ENCODE measurements around the gene PDE2A. TPM values are rescaled to one million over a fixed set of nuclear protein-coding genes. Genes with fewer than 3 reads are reported as not detected.

Gene PDE2A
- total RNA-seq, 4 donors from 2014 or later = 40.6 to 68.8 (median 47.6) TPM

- WGBS = 37% methylated on average over 5 of the region's 9 CpGs
- H3K36me3 ChIP-seq = peaks cover 31 to 55% (median 46%) of the 10 kb centered on the region in 4 donors
- peaks cover 0 to 12% (median 0%) of the 10 kb centered on the region in 4 donors for H3K27me3 ChIP-seq
- peaks cover 26 to 58% (median 49%) of the 10 kb centered on the region in 4 donors for H3K4me1 ChIP-seq
- TF ChIP-seq POLR2AphosphoS5 (IDR thresholded peaks at IDR 0.05) (no peak), CTCF (IDR thresholded peaks at IDR 0.05) (peak; percentile 36 to 63 (median 56))
- DNase-seq (ENCODE audit: extremely low spot score) = peak; percentile 93
- H3K27ac ChIP-seq (replicated peaks in 1 of 4) = peak overlapping the region in 3 of 4 donors; percentile 65 to 78 (median 71)
- H3K9me3 ChIP-seq = no peaks in the 10 kb centered on the region
- intact Hi-C loops (cut with DNase I) = loop anchor here (5.0 kb wide), 1 partner anchor 212 kb away; no protein-coding TSS in a partner anchor
- no peak overlapping the region for H3K4me3 ChIP-seq
These were observed 10.2 kb upstream of the PDE2A start for GRCh38 chr11:72684236-72684912.

GRCh38 chr11:72683782-72684200 lies 9.6 kb upstream of the PDE2A start:
- intact Hi-C loops (cut with DNase I) = loop anchor here (5.0 kb wide), 1 partner anchor 211 kb away; no protein-coding TSS in a partner anchor
- DNase-seq (ENCODE audit: extremely low spot score) = peak; percentile 95
- WGBS = 57% methylated on average over 6 of the region's 7 CpGs
- peaks cover 25 to 49% (median 40%) of the 10 kb centered on the region in 4 donors for H3K36me3 ChIP-seq
- H3K4me1 ChIP-seq = peaks cover 26 to 58% (median 44%) of the 10 kb centered on the region in 4 donors
- H3K9me3 ChIP-seq = no peaks in the 10 kb centered on the region
- H3K27me3 ChIP-seq = peaks cover 0 to 18% (median 0%) of the 10 kb centered on the region in 4 donors
- no peak overlapping the region for H3K4me3 ChIP-seq
- TF ChIP-seq POLR2A (IDR thresholded peaks at IDR 0.05; ENCODE audit: low read depth) = no peak
- TF ChIP-seq EP300 (IDR thresholded peaks at IDR 0.05) = no peak
- peak in 1 of 2 donors; percentile 21 for TF ChIP-seq POLR2AphosphoS5 (IDR thresholded peaks at IDR 0.05)
- peak; percentile 89 to 98 (median 91) for TF ChIP-seq CTCF (IDR thresholded peaks at IDR 0.05)
- peak overlapping the region in 3 of 4 donors; percentile 11 to 78 (median 41) for H3K27ac ChIP-seq (replicated peaks in 1 of 4)

GRCh38 chr11:72682858-72683243 lies 8.6 kb upstream of the PDE2A start:
- intact Hi-C loops (cut with DNase I) = loop anchor here (5.0 kb wide), 1 partner anchor 211 kb away; no protein-coding TSS in a partner anchor
- no peak for DNase-seq (ENCODE audit: extremely low spot score)
- H3K27ac ChIP-seq (replicated peaks in 1 of 4) = no peak overlapping the region
- H3K36me3 ChIP-seq = peaks cover 20 to 39% (median 31%) of the 10 kb centered on the region in 4 donors
- no peaks in the 10 kb centered on the region for H3K9me3 ChIP-seq
- peaks cover 0 to 27% (median 8%) of the 10 kb centered on the region in 4 donors for H3K27me3 ChIP-seq
- H3K4me1 ChIP-seq = peaks cover 26 to 54% (median 44%) of the 10 kb centered on the region in 4 donors
- no peak for TF ChIP-seq EP300 (IDR thresholded peaks at IDR 0.05)
- no peak for TF ChIP-seq CTCF (IDR thresholded peaks at IDR 0.05)
- no peak for TF ChIP-seq POLR2AphosphoS5 (IDR thresholded peaks at IDR 0.05)
- no peak for TF ChIP-seq POLR2A (IDR thresholded peaks at IDR 0.05; ENCODE audit: low read depth)
- WGBS = no CpG with 5 or more reads among the region's 4 CpGs
- no peak overlapping the region for H3K4me3 ChIP-seq

GRCh38 chr11:72682238-72682857 lies 8.1 kb upstream of the PDE2A start:
- TF ChIP-seq POLR2A (IDR thresholded peaks at IDR 0.05; ENCODE audit: low read depth) (no peak), CTCF (IDR thresholded peaks at IDR 0.05) (no peak), EP300 (IDR thresholded peaks at IDR 0.05) (no peak), POLR2AphosphoS5 (IDR thresholded peaks at IDR 0.05) (no peak)
- WGBS = 75% methylated on average over 5 of the region's 5 CpGs
- peaks cover 17 to 34% (median 26%) of the 10 kb centered on the region in 4 donors for H3K36me3 ChIP-seq
- H3K4me1 ChIP-seq = peaks cover 26 to 49% (median 40%) of the 10 kb centered on the region in 4 donors
- H3K4me3 ChIP-seq = no peak overlapping the region
- peaks cover 0 to 32% (median 12%) of the 10 kb centered on the region in 4 donors for H3K27me3 ChIP-seq
- intact Hi-C loops (cut with DNase I) = loop anchor here (5.0 kb wide), 1 partner anchor 210 kb away; no protein-coding TSS in a partner anchor
- DNase-seq (ENCODE audit: extremely low spot score) = no peak
- H3K27ac ChIP-seq (replicated peaks in 1 of 4) = no peak overlapping the region
- H3K9me3 ChIP-seq = no peaks in the 10 kb centered on the region

Data from esophagus muscularis mucosa (tissue), 4 donors.